ENCODE measurements around the gene KLF7. TPM values are rescaled to one million over a fixed set of nuclear protein-coding genes. Genes with fewer than 3 reads are reported as not detected.

KLF7 gene
- total and polyA plus RNA-seq, 8 donors: 14.8 to 41.8 (median 18.2) TPM

- ATAC-seq (no peak), DNase-seq (no peak)
- peaks cover 31 to 99% of the 10 kb centered on the region in 2 donors for H3K4me1 ChIP-seq
- H3K27ac ChIP-seq: peak overlapping the region in 1 of 2 donors; percentile 94
- H3K27me3 ChIP-seq: no peaks in the 10 kb centered on the region
- no peak overlapping the region for H3K4me3 ChIP-seq
- H3K9me3 ChIP-seq: no peaks in the 10 kb centered on the region
- TF ChIP-seq CTCF (IDR thresholded peaks at IDR 0.05): no peak
- no peaks in the 10 kb centered on the region for H3K36me3 ChIP-seq
- intact Hi-C loops (cut with DNase I): no loop called here
Observed at GRCh38 chr2:207156451-207157161, 9.1 kb downstream of the KLF7 start.

GRCh38 chr2:207155516-207156444 lies 10.0 kb downstream of the KLF7 start:
- H3K4me3 ChIP-seq: no peak overlapping the region
- no peaks in the 10 kb centered on the region for H3K36me3 ChIP-seq
- ATAC-seq: no peak
- no peaks in the 10 kb centered on the region for H3K27me3 ChIP-seq
- no peak for DNase-seq
- H3K9me3 ChIP-seq: no peaks in the 10 kb centered on the region
- peaks cover 28 to 99% of the 10 kb centered on the region in 2 donors for H3K4me1 ChIP-seq
- TF ChIP-seq CTCF (IDR thresholded peaks at IDR 0.05): no peak
- intact Hi-C loops (cut with DNase I): no loop called here
- peak overlapping the region in 1 of 2 donors; percentile 94 for H3K27ac ChIP-seq

GRCh38 chr2:207154556-207155510 lies 10.9 kb downstream of the KLF7 start:
- intact Hi-C loops (cut with DNase I): no loop called here
- Histone ChIP-seq H3K4me1 (peaks cover 27 to 99% of the 10 kb centered on the region in 2 donors), H3K27me3 (no peaks in the 10 kb centered on the region)

GRCh38 chr2:207153266-207153975 lies 12.3 kb downstream of the KLF7 start:
- H3K4me1 ChIP-seq: peaks cover 31 to 99% of the 10 kb centered on the region in 2 donors
- no peak overlapping the region for H3K4me3 ChIP-seq
- no peaks in the 10 kb centered on the region for H3K9me3 ChIP-seq
- TF ChIP-seq CTCF (IDR thresholded peaks at IDR 0.05): no peak
- peak overlapping the region; percentile 26 to 94 for H3K27ac ChIP-seq
- intact Hi-C loops (cut with DNase I): no loop called here
- H3K36me3 ChIP-seq: no peaks in the 10 kb centered on the region
- H3K27me3 ChIP-seq: no peaks in the 10 kb centered on the region
- ATAC-seq (no peak), DNase-seq (no peak)

More at GRCh38 chr2:207154556-207155510, 10.9 kb downstream of the KLF7 start:
- TF ChIP-seq CTCF (IDR thresholded peaks at IDR 0.05): no peak
- ATAC-seq: no peak
- H3K27ac ChIP-seq: peak overlapping the region in 1 of 2 donors; percentile 94
- H3K36me3 ChIP-seq: no peaks in the 10 kb centered on the region
- no peak overlapping the region for H3K4me3 ChIP-seq
- H3K9me3 ChIP-seq: no peaks in the 10 kb centered on the region
- DNase-seq: no peak

Measured in left lung (tissue), 10 donors.